Heart left ventricle (tissue), 16 donors: ENCODE results near the gene CRIM1. TPM values are rescaled to one million over a fixed set of nuclear protein-coding genes. Genes with fewer than 3 reads are reported as not detected.

Source experiments
- ATAC-seq, 4 donors: fragments of 200-7000 bp; cut with Tn5 transposase; one replicate each; pipeline ENCODE4 v1.9.1; 2020 to 2022; ENCODE audit warnings: moderate library complexity in 4 of 4, mild to moderate bottlenecking in 3 of 4, moderate number of reproducible peaks in 1 of 4
- DNase-seq, 5 donors: peaks; one replicate each; pipeline ENCODE4 v3.0.0-alpha.2; 2020
- H3K27ac ChIP-seq, 12 donors: fragments of 200-600 bp; sonication (generic) in 4 of 12; one replicate each; pipeline versions ENCODE4 v1.5.0 to v1.8.0; 2016 to 2022; ENCODE audit warnings: mild to moderate bottlenecking in 2 of 12
- H3K27me3 ChIP-seq, 9 donors: fragments of 200-600 bp; sonication (generic) in 2 of 9; one replicate each; pipeline versions ENCODE4 v1.5.1 to v1.8.0; 2016 to 2022; ENCODE audit warnings: mild to moderate bottlenecking in 3 of 9
- H3K36me3 ChIP-seq, 9 donors: fragments of 200-600 bp; sonication (generic) in 2 of 9; one replicate each; pipeline versions ENCODE4 v1.5.0 to v1.8.0; 2018 to 2022; ENCODE audit warnings: mild to moderate bottlenecking in 2 of 9
- H3K4me1 ChIP-seq, 12 donors: fragments of 200-600 bp; sonication (generic) in 4 of 12; one replicate each; pipeline versions ENCODE4 v1.5.0 to v1.8.0; 2016 to 2022; ENCODE audit warnings: mild to moderate bottlenecking in 3 of 12
- H3K4me3 ChIP-seq, 12 donors: fragments of 200-600 bp; sonication (generic) in 4 of 12; one replicate each; pipeline versions ENCODE4 v1.5.0 to v1.8.0; 2017 to 2022; ENCODE audit warnings: mild to moderate bottlenecking in 9 of 12, moderate library complexity in 4 of 12
- H3K9me3 ChIP-seq, 12 donors: fragments of 200-600 bp; sonication (generic) in 4 of 12; one replicate each; pipeline versions ENCODE4 v1.5.0 to v1.8.0; 2016 to 2022; ENCODE audit warnings: mild to moderate bottlenecking in 1 of 12
- CTCF ChIP-seq, 12 donors: fragments of 200-600 bp; sonication (generic) in 4 of 12; IDR thresholded peaks; one replicate each; pipeline versions ENCODE4 v1.5.0 to v1.8.0; 2018 to 2022; ENCODE audit warnings: antibody characterized with exemption in 12 of 12, mild to moderate bottlenecking in 5 of 12
- POLR2A ChIP-seq, 2 donors: fragments of 450-650 bp; IDR thresholded peaks; one replicate each; pipeline ENCODE4 v1.6.1; 2017; ENCODE audit warnings: antibody characterized with exemption in 2 of 2, mild to moderate bottlenecking in 2 of 2, moderate library complexity in 2 of 2
- WGBS, 4 donors: extraction: QIAGEN DNeasy Blood & Tissue Kit in 2 of 4; methylation state at CpG; one replicate each; pipeline versions ENCODE4 v1.1.5 to v1.1.7; 2013 to 2018; 5-methylcytosine and 5-hydroxymethylcytosine counted together
- intact Hi-C, 10 donors: fragments of 100-400 bp; cut with DNase I; formaldehyde crosslinking; loops; one replicate each; pipeline versions ENCODE4 v1.11.1 to v1.14.2; 2022
- polyA plus RNA-seq, 2 donors: library from polyadenylated mRNA; stranded (reverse); fragments of 200-250 nt; gene quantifications; one replicate each; pipeline ENCODE4 v1.2.3, GENCODE V29; 2013
- total RNA-seq, 9 donors: library from RNA; depleted of rRNA in 2 of 9; stranded (reverse); fragments of >200 nt in 2 of 9; fragmentation: NEBNext Ultra II Directional in 3 of 9; extraction: Animal tissue kit (Norgen Biotek cat#: 25700) in 3 of 9; gene quantifications; one replicate each; pipeline versions ENCODE4 v1.1.0 to v1.2.4, GENCODE V29; 2016 to 2023
- donor health status: ischemic (EF 13 %, LVEDD 7.1; RV severe dilation, severe dysfunction).
- donor health status: healthy with polysubstance abuse.
- donor health status: DM: no; HTN: yes; CAD: no.
- donor health status: DM: no; HTN: no; CAD: no.
- donor health status: ischemic (EF 25% LVEDD 6.9; RV normal size, moderate dysfunction).
- donor health status: ischemic (EF 25% LVEDD 5.7; RV mildly dilated, moderate dysfunction).
- donor health status: healthy.
- donor health status: DM: yes; HTN: yes; CAD: no.
- donor health status: ischemic (EF 35%, LVEDD 5.7; RV mildly dilated, moderate dysfunction).
- donor health status: nonischemic (EF 11% LVEDD 7.7; RV severe dilation, severe dysfunction).
- donor health status: DM: yes; HTN: yes; CAD: no.
- donor health status: PGD.
- donor health status: ischemic (EF 29% LVEDD 5.4; RV normal size, mild dysfunction).
- donor health status: nonischemic (EF 23%, LVEDD 6.1; RV moderate dilation, normal function).

The CRIM1 gene
- total and polyA plus RNA-seq, 11 donors = 14.7 to 120 (median 81.8) TPM

GRCh38 chr2:36562240-36562639 is 206.7 kb downstream of the CRIM1 start:
- Histone ChIP-seq H3K27me3 (no peaks in the 10 kb centered on the region), H3K4me3 (no peak overlapping the region), H3K36me3 (peaks cover 0 to 32% (median 8%) of the 10 kb centered on the region in 9 donors), H3K27ac (peak overlapping the region in 11 of 12 donors; percentile 21 to 76 (median 54)), H3K4me1 (peaks cover 0 to 43% (median 9%) of the 10 kb centered on the region in 12 donors), H3K9me3 (no peaks in the 10 kb centered on the region)
- intact Hi-C loops = no loop called here
- TF ChIP-seq POLR2A (IDR thresholded peaks at IDR 0.05) (no peak), CTCF (IDR thresholded peaks at IDR 0.05) (no peak)
- no peak for DNase-seq
- WGBS, 4 donors = 87 to 94% (median 92%) methylated on average over 1 of the region's 1 CpG
- ATAC-seq = no peak

- peaks cover 0 to 29% (median 8%) of the 10 kb centered on the region in 9 donors for H3K36me3 ChIP-seq
- no peaks in the 10 kb centered on the region for H3K9me3 ChIP-seq
- 60 to 71% (median 66%) methylated on average over 3 of the region's 3 CpGs for WGBS, 4 donors
- peak overlapping the region in 8 of 12 donors; percentile 20 to 76 (median 58) for H3K27ac ChIP-seq
- no peaks in the 10 kb centered on the region for H3K27me3 ChIP-seq
- H3K4me1 ChIP-seq = peaks cover 0 to 43% (median 9%) of the 10 kb centered on the region in 12 donors
- TF ChIP-seq POLR2A (IDR thresholded peaks at IDR 0.05) = no peak
- TF ChIP-seq CTCF (IDR thresholded peaks at IDR 0.05) = no peak
- ATAC-seq (no peak), DNase-seq (no peak)
- H3K4me3 ChIP-seq = no peak overlapping the region
- intact Hi-C loops = no loop called here
Measured at GRCh38 chr2:36562973-36563532, 207.5 kb downstream of the CRIM1 start.

DNA sequence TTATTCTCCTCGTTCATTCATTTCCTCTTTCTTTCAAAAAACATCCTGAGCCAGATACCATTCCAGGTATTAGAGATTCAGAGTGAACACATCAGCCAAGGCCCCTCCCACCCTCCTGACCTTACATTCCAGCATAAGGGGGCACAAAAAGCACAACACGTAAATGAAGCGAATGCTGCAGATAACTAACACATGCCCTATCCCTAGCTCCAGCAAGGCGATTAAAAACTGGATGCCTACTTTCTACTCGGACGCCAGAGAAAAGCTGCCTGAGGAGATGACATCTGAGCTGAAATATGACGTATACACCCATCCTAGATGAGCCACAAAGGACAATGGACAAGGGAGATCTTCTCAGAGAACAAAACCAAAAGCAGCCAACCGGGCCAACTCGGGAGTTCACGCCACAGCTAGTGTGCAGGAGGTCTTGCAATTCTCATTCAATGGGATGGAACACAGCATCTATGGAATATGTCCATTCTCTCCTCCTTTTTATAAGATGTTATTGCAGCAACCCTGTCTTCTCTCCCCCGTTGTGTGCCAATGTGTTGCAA is 208.9 kb downstream of the CRIM1 start:
- no peaks in the 10 kb centered on the region for H3K27me3 ChIP-seq
- DNase-seq = no peak
- H3K4me1 ChIP-seq = peaks cover 0 to 46% (median 10%) of the 10 kb centered on the region in 12 donors
- no peak for ATAC-seq
- intact Hi-C loops = no loop called here
- no peak for TF ChIP-seq CTCF (IDR thresholded peaks at IDR 0.05)
- TF ChIP-seq POLR2A (IDR thresholded peaks at IDR 0.05) = no peak
- H3K27ac ChIP-seq = no peak overlapping the region
- peaks cover 0 to 23% (median 9%) of the 10 kb centered on the region in 9 donors for H3K36me3 ChIP-seq
- H3K4me3 ChIP-seq = no peak overlapping the region
- 85 to 91% (median 88%) methylated on average over 11 of the region's 11 CpGs for WGBS, 4 donors
- no peaks in the 10 kb centered on the region for H3K9me3 ChIP-seq

GRCh38 chr2:36565712-36566111 is 210.1 kb downstream of the CRIM1 start:
- Histone ChIP-seq H3K27me3 (no peaks in the 10 kb centered on the region), H3K4me3 (no peak overlapping the region), H3K27ac (no peak overlapping the region), H3K9me3 (no peaks in the 10 kb centered on the region), H3K36me3 (peaks cover 0 to 21% (median 10%) of the 10 kb centered on the region in 9 donors), H3K4me1 (peaks cover 0 to 44% (median 10%) of the 10 kb centered on the region in 12 donors)
- DNase-seq (no peak), ATAC-seq (no peak)
- intact Hi-C loops = no loop called here
- 93 to 98% (median 97%) methylated on average over 4 of the region's 4 CpGs for WGBS, 4 donors
- no peak for TF ChIP-seq CTCF (IDR thresholded peaks at IDR 0.05)
- no peak for TF ChIP-seq POLR2A (IDR thresholded peaks at IDR 0.05)
